HepG2 (cell line): ENCODE data around the gene ITGB5. TPM values are rescaled to one million over a fixed set of nuclear protein-coding genes. Genes with fewer than 3 reads are reported as not detected.

ENCODE experiments used
- ELK4 ChIP-seq: sonication (generic); formaldehyde crosslinking; IDR thresholded peaks from 2 replicates; pipeline ENCODE4 v1.9.0; 2021; ENCODE audit warnings: missing genetic modification reagents, borderline replicate concordance
- EP300 ChIP-seq, 3 experiments: sonication (generic) in 1 of 3; formaldehyde crosslinking in 1 of 3; IDR thresholded peaks; 2 replicates each; pipeline versions ENCODE4 v1.5.1 to v1.6.1; 2011 to 2020; ENCODE audit warnings: low read depth in 2 of 3, low read length in 2 of 3, borderline replicate concordance in 1 of 3, improper control_type of control experiment in 1 of 3, mild to moderate bottlenecking in 1 of 3, missing genetic modification reagents in 1 of 3, moderate library complexity in 1 of 3
- FOXP1 ChIP-seq, 2 experiments: fragments of 450-650 bp in 1 of 2; IDR thresholded peaks; 2 replicates each; pipeline ENCODE4 v1.6.1; 2017 to 2018; ENCODE audit warnings: antibody characterized with exemption in 1 of 2
- GATAD1 ChIP-seq: IDR thresholded peaks from 2 replicates; pipeline ENCODE4 v1.6.1; 2016; ENCODE audit warnings: missing genetic modification reagents, missing compliant biosample characterization
- HMGA1 ChIP-seq: sonication (generic); formaldehyde crosslinking; conservative IDR thresholded peaks from 2 replicates; pipeline ENCODE4 v1.4.0; 2020; ENCODE audit warnings: missing genetic modification reagents
- KLF13 ChIP-seq: sonication (generic); formaldehyde crosslinking; IDR thresholded peaks from 2 replicates; pipeline ENCODE4 v1.4.0; 2020; ENCODE audit warnings: mild to moderate bottlenecking, missing genetic modification reagents
- NFIC ChIP-seq: IDR thresholded peaks from 2 replicates; pipeline ENCODE4 v1.6.1; 2012; ENCODE audit warnings: mild to moderate bottlenecking, low read length, inconsistent platforms
- NRL ChIP-seq: sonication (generic); formaldehyde crosslinking; IDR thresholded peaks from 2 replicates; pipeline ENCODE4 v1.5.0; 2020; ENCODE audit warnings: missing genetic modification reagents, mild to moderate bottlenecking, moderate library complexity, borderline replicate concordance
- PHB2 ChIP-seq: fragments of 450-650 bp; IDR thresholded peaks from 2 replicates; pipeline ENCODE4 v1.6.1; 2018; ENCODE audit not compliant: partially characterized antibody
- RBM39 ChIP-seq: fragments of 200-400 bp; formaldehyde crosslinking; IDR thresholded peaks from one replicate; pipeline ENCODE4 v1.6.1; 2018; ENCODE audit warnings: antibody characterized with exemption, mild to moderate bottlenecking, low read depth, low read length; ENCODE audit not compliant: poor library complexity, severe bottlenecking
- SOX13 ChIP-seq, 3 experiments: fragments of 450-650 bp in 1 of 3; sonication (generic) in 1 of 3; formaldehyde crosslinking in 1 of 3; IDR thresholded peaks in 2 of 3; conservative IDR thresholded peaks in 1 of 3; 2 replicates each; pipeline versions ENCODE4 v1.5.0 to v1.6.1; 2016 to 2020; ENCODE audit warnings: antibody characterized with exemption in 1 of 3, mild to moderate bottlenecking in 1 of 3, missing compliant biosample characterization in 1 of 3, missing genetic modification reagents in 1 of 3, moderate library complexity in 1 of 3
- SP140L ChIP-seq: sonication (generic); formaldehyde crosslinking; IDR thresholded peaks from 2 replicates; pipeline ENCODE4 v1.4.0; 2020; ENCODE audit warnings: missing genetic modification reagents, borderline replicate concordance
- SRSF9 ChIP-seq: fragments of 200-400 bp; formaldehyde crosslinking; IDR thresholded peaks from 2 replicates; pipeline ENCODE4 v1.6.1; 2018; ENCODE audit warnings: borderline replicate concordance, mild to moderate bottlenecking, low read depth, low read length; ENCODE audit not compliant: insufficient read depth, poor library complexity, severe bottlenecking
- TOE1 ChIP-seq: sonication (generic); formaldehyde crosslinking; IDR thresholded peaks from 2 replicates; pipeline ENCODE4 v1.4.0; 2020; ENCODE audit warnings: mild to moderate bottlenecking, missing genetic modification reagents
- ZNF207 ChIP-seq: fragments of 450-650 bp; IDR thresholded peaks from 2 replicates; pipeline ENCODE4 v1.6.1; 2016; ENCODE audit warnings: antibody characterized with exemption, borderline replicate concordance
- ZNF264 ChIP-seq: sonication (generic); formaldehyde crosslinking; IDR thresholded peaks from 2 replicates; pipeline ENCODE4 v1.4.0; 2020; ENCODE audit warnings: missing genetic modification reagents
- ZNF362 ChIP-seq: sonication (generic); formaldehyde crosslinking; IDR thresholded peaks from 2 replicates; pipeline ENCODE4 v1.4.0; 2020; ENCODE audit warnings: missing genetic modification reagents, mild to moderate bottlenecking, borderline replicate concordance
- ZNF431 ChIP-seq: sonication (generic); formaldehyde crosslinking; IDR thresholded peaks from 2 replicates; pipeline ENCODE4 v1.9.0; 2022; ENCODE audit warnings: missing genetic modification reagents, low read depth, mild to moderate bottlenecking, borderline replicate concordance
- ZNF530 ChIP-seq: sonication (generic); formaldehyde crosslinking; IDR thresholded peaks from 2 replicates; pipeline ENCODE4 v1.5.0; 2020; ENCODE audit warnings: low read depth, mild to moderate bottlenecking, missing genetic modification reagents
- ZNF552 ChIP-seq: sonication (generic); formaldehyde crosslinking; IDR thresholded peaks from 2 replicates; pipeline ENCODE4 v1.9.0; 2022; ENCODE audit warnings: missing genetic modification reagents, mild to moderate bottlenecking, borderline replicate concordance
- ZNF672 ChIP-seq: sonication (generic); formaldehyde crosslinking; IDR thresholded peaks from 2 replicates; pipeline ENCODE4 v1.8.1; 2022; ENCODE audit warnings: missing genetic modification reagents
- ZNF709 ChIP-seq: sonication (generic); formaldehyde crosslinking; IDR thresholded peaks from 2 replicates; pipeline ENCODE4 v1.5.0; 2020; ENCODE audit warnings: mild to moderate bottlenecking, missing genetic modification reagents
- ZNF737 ChIP-seq: sonication (generic); formaldehyde crosslinking; IDR thresholded peaks from 2 replicates; pipeline ENCODE4 v1.5.0; 2020; ENCODE audit warnings: missing genetic modification reagents, mild to moderate bottlenecking, borderline replicate concordance
- ZNF839 ChIP-seq: sonication (generic); formaldehyde crosslinking; IDR thresholded peaks from 2 replicates; pipeline ENCODE4 v1.4.0; 2020; ENCODE audit warnings: missing genetic modification reagents, mild to moderate bottlenecking, borderline replicate concordance
- ZNF850 ChIP-seq: sonication (generic); formaldehyde crosslinking; conservative IDR thresholded peaks from 2 replicates; pipeline ENCODE4 v1.9.0; 2021; ENCODE audit warnings: mild to moderate bottlenecking, missing genetic modification reagents
- ZNF878 ChIP-seq: sonication (generic); formaldehyde crosslinking; IDR thresholded peaks from 2 replicates; pipeline ENCODE4 v1.8.1; 2023; ENCODE audit warnings: mild to moderate bottlenecking, missing genetic modification reagents, moderate library complexity
- polyA plus RNA-seq, 8 experiments: library from polyadenylated mRNA; depleted of rRNA in 3 of 8; stranded (reverse) in 7 of 8; unstranded in 1 of 8; fragments of >200 nt; fragmentation: Illumina TruSeq in 4 of 8; extraction: Trizol in 4 of 8; gene quantifications; 2 replicates each; pipeline versions ENCODE4 v1.2.1 to v1.2.3, GENCODE V29; 2011 to 2016; ENCODE audit warnings: low read depth in 4 of 8, missing spikeins in 1 of 8, mixed read lengths in 1 of 8; ENCODE audit not compliant: insufficient read depth in 1 of 8
- total RNA-seq, 5 experiments: library from RNA; depleted of rRNA; stranded (reverse); fragments of >200 nt; fragmentation: Illumina TruSeq; extraction: Trizol; gene quantifications; 2 replicates each; pipeline ENCODE4 v1.2.3, GENCODE V29; 2016; ENCODE audit warnings: low read depth in 1 of 5
- TF ChIP-seq, protein P1 (sequence below): sonication (generic); formaldehyde crosslinking; IDR thresholded peaks from 2 replicates; pipeline ENCODE4 v1.4.0; 2020; ENCODE audit warnings: missing genetic modification reagents

Gene ITGB5
- total and polyA plus RNA-seq, 2 of the 13 experiments (the other 11 are each of a cell fraction or from before 2014, with no cell fraction given): 74.1 to 343 TPM

GRCh38 chr3:124837730-124838186 lies 49.4 kb downstream of the ITGB5 start (continued):
- no peak for TF ChIP-seq FOXP1 (IDR thresholded peaks at IDR 0.05)
- peak; percentile 78 for TF ChIP-seq FOXP1 (CRISPR knock-in tag; IDR thresholded peaks at IDR 0.05)
- TF ChIP-seq ZNF362 (CRISPR knock-in tag): no peak; the same call in 1 of the 2 replicates
- no peak for TF ChIP-seq ZNF850 (CRISPR knock-in tag)
- TF ChIP-seq ZNF672 (CRISPR knock-in tag): no peak
- TF ChIP-seq PHB2: no peak
- no peak for TF ChIP-seq ZNF207
- no peak; the same call in 1 of the 2 replicates for TF ChIP-seq SP140L (CRISPR knock-in tag)
- TF ChIP-seq NRL: no peak
- TF ChIP-seq GATAD1 (CRISPR knock-in tag): peak; percentile 43; the same call in 1 of the 2 replicates
- TF ChIP-seq ZNF878 (CRISPR knock-in tag): no peak
- TF ChIP-seq TOE1: no peak
- TF ChIP-seq ELK4 (CRISPR knock-in tag): no peak
- TF ChIP-seq ZNF737: no peak
- no peak for TF ChIP-seq HMGA1 (CRISPR knock-in tag)
- no peak for TF ChIP-seq ZNF530 (CRISPR knock-in tag)
- no peak for TF ChIP-seq ZNF839 (CRISPR knock-in tag)
- TF ChIP-seq, protein P1, sequence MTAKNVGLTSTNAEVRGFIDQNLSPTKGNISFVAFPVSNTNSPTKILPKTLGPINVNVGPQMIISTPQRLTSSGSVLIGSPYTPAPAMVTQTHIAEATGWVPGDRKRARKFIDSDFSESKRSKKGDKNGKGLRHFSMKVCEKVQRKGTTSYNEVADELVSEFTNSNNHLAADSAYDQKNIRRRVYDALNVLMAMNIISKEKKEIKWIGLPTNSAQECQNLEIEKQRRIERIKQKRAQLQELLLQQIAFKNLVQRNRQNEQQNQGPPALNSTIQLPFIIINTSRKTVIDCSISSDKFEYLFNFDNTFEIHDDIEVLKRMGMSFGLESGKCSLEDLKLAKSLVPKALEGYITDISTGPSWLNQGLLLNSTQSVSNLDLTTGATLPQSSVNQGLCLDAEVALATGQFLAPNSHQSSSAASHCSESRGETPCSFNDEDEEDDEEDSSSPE (CRISPR knock-in tag): no peak
- 0 out of 2 replicates have a peak, but pooled peaks have one; percentile 26 for TF ChIP-seq SOX13 (IDR thresholded peaks at IDR 0.05)
- peak in 1 of 2 experiments; percentile 85; a peak in 2 of 4 replicates for TF ChIP-seq SOX13 (CRISPR knock-in tag; conservative IDR thresholded peaks at IDR 0.05 in 1 of 2, IDR thresholded peaks at IDR 0.05 in 1 of 2)
- peak in 1 of 2 experiments; percentile 73; a peak in 3 of 4 replicates for TF ChIP-seq EP300 (IDR thresholded peaks at IDR 0.05; ENCODE audit: low read depth in 2 of 2, low read length in 2 of 2)
- peak; percentile 27; the same call in 1 of the 2 replicates for TF ChIP-seq EP300 (CRISPR knock-in tag; IDR thresholded peaks at IDR 0.05; ENCODE audit: borderline replicate concordance)
- peak; percentile 59; the same call in 1 of the 2 replicates for TF ChIP-seq NFIC
- no peak for TF ChIP-seq SRSF9
- TF ChIP-seq ZNF709: no peak
- TF ChIP-seq RBM39: no peak
- TF ChIP-seq ZNF264 (CRISPR knock-in tag): peak; percentile 45; the same call in 1 of the 2 replicates
- no peak for TF ChIP-seq KLF13
- TF ChIP-seq ZNF552 (CRISPR knock-in tag): no peak
- TF ChIP-seq ZNF431 (CRISPR knock-in tag): no peak
